Gastroesophageal sphincter (tissue), 4 donors: ENCODE results near the gene TMEM229A. TPM values are rescaled to one million over a fixed set of nuclear protein-coding genes. Genes with fewer than 3 reads are reported as not detected.

Experiments
- ATAC-seq: fragments of 150-250 bp; one replicate; pipeline ENCODE4 v1.9.1; 2016; ENCODE audit warnings: mild to moderate bottlenecking, moderate library complexity
- H3K27ac ChIP-seq, 4 donors: fragments of 200-600 bp; sonication (generic) in 3 of 4; 1 replicate in 3 of 4; 2 replicates in 1 of 4; pipeline ENCODE4 v1.5.1; 2016 to 2019
- H3K27me3 ChIP-seq: fragments of 200-600 bp; sonication (generic); one replicate; pipeline ENCODE4 v1.5.1; 2019
- H3K36me3 ChIP-seq, 2 donors: fragments of 200-600 bp; sonication (generic); one replicate each; pipeline ENCODE4 v1.5.1; 2019; ENCODE audit warnings: control low read depth in 1 of 2
- H3K4me1 ChIP-seq, 3 donors: fragments of 200-600 bp; sonication (generic); 1 replicate in 2 of 3; 2 replicates in 1 of 3; pipeline ENCODE4 v1.5.1; 2016 to 2019; ENCODE audit warnings: control low read depth in 2 of 3
- H3K4me3 ChIP-seq, 2 donors: fragments of 200-600 bp; sonication (generic); one replicate each; pipeline ENCODE4 v1.5.1; 2019; ENCODE audit warnings: mild to moderate bottlenecking in 1 of 2, moderate library complexity in 1 of 2
- H3K9me3 ChIP-seq, 3 donors: fragments of 200-600 bp; sonication (generic); one replicate each; pipeline ENCODE4 v1.5.1; 2017 to 2019; ENCODE audit warnings: control low read depth in 2 of 3
- EP300 ChIP-seq: sonication (generic); formaldehyde crosslinking; IDR thresholded peaks from one replicate; pipeline ENCODE4 v1.6.1; 2017; ENCODE audit warnings: antibody characterized with exemption, mild to moderate bottlenecking
- POLR2A ChIP-seq, 2 donors: fragments of 450-650 bp; IDR thresholded peaks; one replicate each; pipeline ENCODE4 v1.6.1; 2017; ENCODE audit warnings: antibody characterized with exemption in 2 of 2, mild to moderate bottlenecking in 2 of 2, moderate library complexity in 1 of 2
- POLR2AphosphoS5 ChIP-seq: sonication (generic); formaldehyde crosslinking; IDR thresholded peaks from one replicate; pipeline ENCODE4 v1.6.1; 2017; ENCODE audit warnings: antibody characterized with exemption
- WGBS, 2 donors: methylation state at CpG; one replicate each; pipeline ENCODE4 v1.1.5; 2018; ENCODE audit warnings: low coverage in 1 of 2; 5-methylcytosine and 5-hydroxymethylcytosine counted together
- total RNA-seq, 4 donors: library from RNA; depleted of rRNA; stranded (reverse); fragments of >200 nt; gene quantifications; one replicate each; pipeline ENCODE4 v1.1.0, GENCODE V29; 2016
- TF ChIP-seq, protein P1 (sequence below), 4 experiments: fragments of 200-600 bp in 2 of 4; fragments of 450-650 bp in 2 of 4; sonication (generic) in 1 of 4; IDR thresholded peaks; one replicate each; pipeline ENCODE4 v1.5.1; 2017 to 2019; ENCODE audit warnings: antibody characterized with exemption in 4 of 4, mild to moderate bottlenecking in 2 of 4, moderate library complexity in 2 of 4

TMEM229A gene
- total RNA-seq, 4 donors from 2014 or later, result 0.23 to 0.62 (median 0.54) TPM; not detected in 1

DNA sequence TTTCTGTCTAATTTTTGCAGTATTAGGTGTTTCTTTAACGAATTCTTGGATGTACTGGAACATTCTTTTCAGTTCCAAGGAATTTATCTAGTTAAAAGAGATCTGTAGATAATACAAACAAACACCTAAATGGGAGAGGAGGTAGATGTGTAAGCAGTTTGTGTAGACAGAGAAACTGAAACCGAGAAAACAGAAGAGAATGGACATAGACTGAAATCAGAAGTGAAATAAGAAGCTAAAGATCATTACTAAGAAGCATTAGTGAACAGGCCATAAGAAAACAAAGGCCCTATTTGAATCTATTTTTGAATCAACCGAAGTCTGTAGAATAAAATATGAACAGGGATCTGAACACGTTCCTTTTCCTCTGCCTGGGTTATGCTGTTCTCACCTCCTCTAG lies 26.5 kb upstream of the TMEM229A start:
- TF ChIP-seq EP300 (no peak), POLR2AphosphoS5 (no peak), POLR2A (IDR thresholded peaks at IDR 0.05) (no peak)
- 26 to 61% methylated on average over 2 to 4 of the region's 4 CpGs for WGBS, 2 donors
- Histone ChIP-seq H3K36me3 (no peaks in the 10 kb centered on the region), H3K27ac (no peak overlapping the region), H3K9me3 (no peaks in the 10 kb centered on the region), H3K4me1 (no peaks in the 10 kb centered on the region), H3K4me3 (no peak overlapping the region), H3K27me3 (no peaks in the 10 kb centered on the region)
- ATAC-seq, result no peak

DNA sequence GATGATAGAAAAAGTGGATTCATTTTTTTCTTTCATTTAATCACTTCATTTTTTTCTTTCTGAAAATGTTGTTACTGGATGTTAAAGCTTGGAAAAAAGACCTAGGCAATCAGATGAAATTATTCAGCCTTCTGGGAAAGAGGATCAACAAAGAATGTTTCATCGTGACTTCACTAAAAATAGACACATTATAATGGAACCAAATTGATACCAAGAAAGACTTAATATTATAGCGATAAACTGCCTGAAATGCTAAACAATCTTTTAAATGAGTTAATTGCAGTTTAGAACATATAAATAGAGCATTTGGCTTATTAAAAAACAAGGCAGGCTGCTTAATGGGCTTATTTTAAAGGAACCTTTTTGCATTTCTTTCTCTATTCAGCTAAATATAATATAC lies 25.6 kb upstream of the TMEM229A start:
- 29 to 39% methylated on average over 2 of the region's 2 CpGs for WGBS, 2 donors
- no peaks in the 10 kb centered on the region for H3K36me3 ChIP-seq
- H3K27me3 ChIP-seq, result no peaks in the 10 kb centered on the region
- H3K4me3 ChIP-seq, result no peak overlapping the region
- no peak overlapping the region for H3K27ac ChIP-seq
- no peak for ATAC-seq
- H3K9me3 ChIP-seq, result no peaks in the 10 kb centered on the region
- TF ChIP-seq POLR2A (IDR thresholded peaks at IDR 0.05) (no peak), EP300 (no peak), POLR2AphosphoS5 (peak; percentile 27)
- no peaks in the 10 kb centered on the region for H3K4me1 ChIP-seq

DNA sequence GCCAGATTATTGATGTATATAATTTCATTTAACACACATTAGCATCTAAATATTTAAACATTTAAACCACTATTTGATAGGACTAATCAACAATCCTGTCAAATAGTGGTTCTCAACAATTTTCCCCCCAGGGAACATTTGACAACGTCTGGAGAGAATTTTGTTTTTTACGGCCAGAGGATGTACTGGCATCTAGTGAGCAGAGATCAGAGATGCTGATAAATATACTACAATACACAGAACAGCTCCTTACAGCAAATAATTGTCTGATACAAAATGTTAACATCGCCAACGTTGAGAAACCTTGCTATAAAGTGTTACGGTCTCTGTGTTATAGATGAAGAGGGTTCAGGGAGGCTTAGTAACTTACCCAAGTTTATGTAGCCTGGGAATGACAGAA lies 25.0 kb upstream of the TMEM229A start:
- H3K36me3 ChIP-seq, result no peaks in the 10 kb centered on the region
- WGBS, 2 donors, result 49 to 54% methylated on average over 4 to 5 of the region's 5 CpGs
- no peaks in the 10 kb centered on the region for H3K9me3 ChIP-seq
- TF ChIP-seq POLR2A (IDR thresholded peaks at IDR 0.05) (no peak), POLR2AphosphoS5 (no peak), EP300 (no peak)
- TF ChIP-seq, protein P1, sequence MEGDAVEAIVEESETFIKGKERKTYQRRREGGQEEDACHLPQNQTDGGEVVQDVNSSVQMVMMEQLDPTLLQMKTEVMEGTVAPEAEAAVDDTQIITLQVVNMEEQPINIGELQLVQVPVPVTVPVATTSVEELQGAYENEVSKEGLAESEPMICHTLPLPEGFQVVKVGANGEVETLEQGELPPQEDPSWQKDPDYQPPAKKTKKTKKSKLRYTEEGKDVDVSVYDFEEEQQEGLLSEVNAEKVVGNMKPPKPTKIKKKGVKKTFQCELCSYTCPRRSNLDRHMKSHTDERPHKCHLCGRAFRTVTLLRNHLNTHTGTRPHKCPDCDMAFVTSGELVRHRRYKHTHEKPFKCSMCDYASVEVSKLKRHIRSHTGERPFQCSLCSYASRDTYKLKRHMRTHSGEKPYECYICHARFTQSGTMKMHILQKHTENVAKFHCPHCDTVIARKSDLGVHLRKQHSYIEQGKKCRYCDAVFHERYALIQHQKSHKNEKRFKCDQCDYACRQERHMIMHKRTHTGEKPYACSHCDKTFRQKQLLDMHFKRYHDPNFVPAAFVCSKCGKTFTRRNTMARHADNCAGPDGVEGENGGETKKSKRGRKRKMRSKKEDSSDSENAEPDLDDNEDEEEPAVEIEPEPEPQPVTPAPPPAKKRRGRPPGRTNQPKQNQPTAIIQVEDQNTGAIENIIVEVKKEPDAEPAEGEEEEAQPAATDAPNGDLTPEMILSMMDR (IDR thresholded peaks at IDR 0.05), result no peak
- H3K4me1 ChIP-seq, result no peaks in the 10 kb centered on the region
- H3K27ac ChIP-seq, result no peak overlapping the region
- H3K4me3 ChIP-seq, result no peak overlapping the region
- no peaks in the 10 kb centered on the region for H3K27me3 ChIP-seq
- ATAC-seq, result no peak

DNA sequence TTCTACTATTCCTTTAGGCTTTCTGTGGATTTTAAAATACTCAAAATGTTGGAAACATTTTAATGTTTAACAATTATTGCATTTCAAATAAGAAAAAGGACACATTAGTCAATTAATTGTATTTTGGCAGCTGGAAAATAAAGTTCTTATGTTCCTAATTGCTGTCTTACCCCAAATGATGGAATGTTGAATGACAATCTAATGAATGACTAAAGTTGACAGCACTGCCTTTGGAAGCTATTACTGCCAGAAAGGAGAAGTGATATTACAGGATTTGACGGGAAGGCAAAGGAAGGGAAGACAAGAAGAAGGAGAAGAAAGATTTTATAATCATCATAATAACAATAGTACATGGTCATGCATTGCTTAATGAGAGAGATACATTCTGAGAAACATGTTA lies 23.4 kb upstream of the TMEM229A start:
- TF ChIP-seq POLR2A (IDR thresholded peaks at IDR 0.05), result no peak
- TF ChIP-seq EP300, result no peak
- TF ChIP-seq, protein P1 (IDR thresholded peaks at IDR 0.05), result no peak
- TF ChIP-seq POLR2AphosphoS5, result no peak

DNA sequence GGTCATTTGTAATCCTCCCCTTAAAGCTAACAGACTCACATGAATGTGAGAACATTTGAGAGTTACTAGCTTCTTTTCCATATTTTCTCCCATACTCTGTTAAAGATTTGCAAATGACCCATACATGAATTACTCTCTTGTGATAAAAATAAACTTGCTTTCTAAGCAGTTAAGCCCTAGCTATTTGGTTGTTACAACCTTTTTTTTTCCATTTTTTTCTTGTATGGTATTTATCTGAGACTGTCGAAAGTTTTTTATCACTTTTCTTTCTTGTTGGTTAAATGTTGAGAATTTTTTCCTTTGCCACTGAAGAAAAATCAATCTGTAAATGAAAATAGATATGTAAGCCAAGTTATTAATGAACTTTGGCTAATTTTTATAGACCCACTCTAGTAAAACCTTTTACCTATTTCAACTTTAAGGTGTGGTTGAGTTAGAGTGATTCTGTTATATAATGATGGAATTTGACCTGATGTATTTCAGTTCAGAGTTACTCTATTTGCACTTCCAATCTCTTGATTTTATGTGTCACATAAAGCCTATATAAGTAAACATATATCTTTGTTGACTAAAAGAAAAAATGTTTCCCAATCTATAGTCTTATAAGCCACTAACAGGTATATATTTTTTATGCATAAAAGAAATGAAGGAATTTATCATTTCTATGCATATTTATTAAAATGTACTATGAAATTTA lies 19.0 kb upstream of the TMEM229A start:
- no peaks in the 10 kb centered on the region for H3K36me3 ChIP-seq
- no peak for TF ChIP-seq EP300
- no peak for TF ChIP-seq POLR2A (IDR thresholded peaks at IDR 0.05)
- TF ChIP-seq, protein P1 (IDR thresholded peaks at IDR 0.05), result no peak
- no peak for TF ChIP-seq POLR2AphosphoS5
- no peak for ATAC-seq
- H3K27ac ChIP-seq, result no peak overlapping the region
- no peaks in the 10 kb centered on the region for H3K27me3 ChIP-seq
- no peaks in the 10 kb centered on the region for H3K4me1 ChIP-seq
- WGBS, 2 donors, result 75 to 100% methylated on average over 1 of the region's 1 CpG
- H3K4me3 ChIP-seq, result no peak overlapping the region
- no peaks in the 10 kb centered on the region for H3K9me3 ChIP-seq

More for the DNA sequence above, 23.4 kb upstream of the TMEM229A start:
- ATAC-seq, result no peak
- Histone ChIP-seq H3K27ac (no peak overlapping the region), H3K4me1 (no peaks in the 10 kb centered on the region), H3K4me3 (no peak overlapping the region), H3K27me3 (no peaks in the 10 kb centered on the region), H3K36me3 (no peaks in the 10 kb centered on the region), H3K9me3 (no peaks in the 10 kb centered on the region)
- 40 to 56% methylated on average over 1 of the region's 1 CpG for WGBS, 2 donors

DNA sequence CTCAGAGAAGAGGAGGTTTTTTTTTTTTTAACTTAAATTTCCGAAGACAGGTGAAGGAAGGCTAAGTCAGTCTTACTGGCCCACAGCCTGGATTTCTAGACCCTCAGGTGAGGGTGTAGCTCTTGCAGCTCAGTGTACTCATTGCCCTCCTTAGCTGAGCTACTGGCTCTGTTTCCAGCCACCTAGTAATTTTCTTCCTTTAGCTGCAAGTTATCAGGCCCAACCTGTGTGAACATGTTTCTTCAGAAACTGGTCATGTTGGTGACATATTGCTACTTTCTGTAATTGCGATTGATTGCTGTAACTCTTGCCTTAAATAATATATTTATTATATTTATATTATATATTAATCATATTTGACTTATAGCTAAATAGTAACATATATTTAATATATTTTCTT lies 10.0 kb upstream of the TMEM229A start:
- no peak for TF ChIP-seq EP300
- no peak for TF ChIP-seq POLR2AphosphoS5
- TF ChIP-seq, protein P1 (IDR thresholded peaks at IDR 0.05), result no peak
- TF ChIP-seq POLR2A (IDR thresholded peaks at IDR 0.05), result no peak
- 100% methylated on average over 2 of the region's 2 CpGs for WGBS, 2 donors
- Histone ChIP-seq H3K27me3 (no peaks in the 10 kb centered on the region), H3K36me3 (no peaks in the 10 kb centered on the region), H3K9me3 (no peaks in the 10 kb centered on the region), H3K4me1 (no peaks in the 10 kb centered on the region), H3K27ac (no peak overlapping the region), H3K4me3 (no peak overlapping the region)
- ATAC-seq, result no peak
